Osteocyte (in vitro differentiated cells): ENCODE measurements around the gene PHIP. TPM values are rescaled to one million over a fixed set of nuclear protein-coding genes. Genes with fewer than 3 reads are reported as not detected.

Source experiments
- DNase-seq: peaks from one replicate; pipeline ENCODE4 v3.0.0; 2021; ENCODE audit warnings: mixed read lengths; ENCODE audit not compliant: unreplicated experiment; ENCODE audit errors: extremely low spot score
- H3K27ac Mint-ChIP-seq: one replicate; pipeline ENCODE4 v1.8.0; 2021; ENCODE audit warnings: mild to moderate bottlenecking, mixed read lengths; ENCODE audit not compliant: unreplicated experiment
- H3K27me3 Mint-ChIP-seq: one replicate; pipeline ENCODE4 v1.8.0; 2021; ENCODE audit warnings: mixed read lengths; ENCODE audit not compliant: unreplicated experiment
- H3K36me3 Mint-ChIP-seq: one replicate; pipeline ENCODE4 v1.8.0; 2021; ENCODE audit warnings: mixed read lengths; ENCODE audit not compliant: unreplicated experiment
- H3K4me1 Mint-ChIP-seq: one replicate; pipeline ENCODE4 v1.8.0; 2021; ENCODE audit warnings: mixed read lengths; ENCODE audit not compliant: unreplicated experiment
- H3K4me3 Mint-ChIP-seq: one replicate; pipeline ENCODE4 v1.8.0; 2021; ENCODE audit warnings: mild to moderate bottlenecking, moderate library complexity, mixed read lengths; ENCODE audit not compliant: unreplicated experiment
- H3K9me3 Mint-ChIP-seq: one replicate; pipeline ENCODE4 v1.8.0; 2021; ENCODE audit warnings: mixed read lengths; ENCODE audit not compliant: unreplicated experiment
- total RNA-seq: library from RNA; stranded (reverse); gene quantifications from 2 replicates; pipeline ENCODE4 v1.2.1, GENCODE V29; 2021
- TF ChIP-seq, protein P1 (sequence below): fragments of 200-600 bp; sonication (generic); IDR thresholded peaks from 2 replicates; pipeline ENCODE4 v1.5.0; 2021; ENCODE audit warnings: antibody characterized with exemption, mild to moderate bottlenecking, moderate library complexity

PHIP gene
- total RNA-seq, 1 donor from 2014 or later: 22.1 TPM

DNA sequence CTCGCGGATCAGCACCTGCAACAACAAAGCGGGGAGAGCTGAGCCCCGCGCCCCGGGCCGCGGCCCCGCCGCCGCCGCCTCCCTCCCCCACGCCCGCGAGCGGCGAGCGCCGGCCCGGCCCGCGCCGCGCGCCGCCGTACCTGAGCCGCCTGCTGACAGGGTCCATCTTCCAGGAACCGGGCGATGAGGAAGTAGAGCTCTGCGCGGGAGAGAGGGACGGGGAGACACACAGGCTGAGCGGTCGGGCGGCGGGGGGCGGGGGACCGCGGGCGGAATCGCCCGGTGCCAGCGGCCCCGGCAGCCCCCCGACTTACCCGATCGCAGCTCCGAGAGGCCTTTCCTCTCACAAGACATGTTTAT, 359 bp downstream of the PHIP start:
- DNase-seq: no peak
- Mint-ChIP-seq H3K27me3 (peaks cover 12% of the 10 kb centered on the region), H3K36me3 (no peaks in the 10 kb centered on the region), H3K9me3 (no peaks in the 10 kb centered on the region), H3K4me3 (peak overlapping the region; percentile 92), H3K4me1 (peaks cover 45% of the 10 kb centered on the region), H3K27ac (peak overlapping the region; percentile 97)
- TF ChIP-seq, protein P1, sequence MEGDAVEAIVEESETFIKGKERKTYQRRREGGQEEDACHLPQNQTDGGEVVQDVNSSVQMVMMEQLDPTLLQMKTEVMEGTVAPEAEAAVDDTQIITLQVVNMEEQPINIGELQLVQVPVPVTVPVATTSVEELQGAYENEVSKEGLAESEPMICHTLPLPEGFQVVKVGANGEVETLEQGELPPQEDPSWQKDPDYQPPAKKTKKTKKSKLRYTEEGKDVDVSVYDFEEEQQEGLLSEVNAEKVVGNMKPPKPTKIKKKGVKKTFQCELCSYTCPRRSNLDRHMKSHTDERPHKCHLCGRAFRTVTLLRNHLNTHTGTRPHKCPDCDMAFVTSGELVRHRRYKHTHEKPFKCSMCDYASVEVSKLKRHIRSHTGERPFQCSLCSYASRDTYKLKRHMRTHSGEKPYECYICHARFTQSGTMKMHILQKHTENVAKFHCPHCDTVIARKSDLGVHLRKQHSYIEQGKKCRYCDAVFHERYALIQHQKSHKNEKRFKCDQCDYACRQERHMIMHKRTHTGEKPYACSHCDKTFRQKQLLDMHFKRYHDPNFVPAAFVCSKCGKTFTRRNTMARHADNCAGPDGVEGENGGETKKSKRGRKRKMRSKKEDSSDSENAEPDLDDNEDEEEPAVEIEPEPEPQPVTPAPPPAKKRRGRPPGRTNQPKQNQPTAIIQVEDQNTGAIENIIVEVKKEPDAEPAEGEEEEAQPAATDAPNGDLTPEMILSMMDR: no peak

GRCh38 chr6:79076782-79077641, 1.0 kb downstream of the PHIP start:
- peaks cover 7% of the 10 kb centered on the region for H3K27me3 Mint-ChIP-seq
- H3K4me1 Mint-ChIP-seq: peaks cover 46% of the 10 kb centered on the region

GRCh38 chr6:79076160-79076559, 1.9 kb downstream of the PHIP start:
- H3K27ac Mint-ChIP-seq: peak overlapping the region; percentile 93
- TF ChIP-seq, protein P1: no peak
- peaks cover 53% of the 10 kb centered on the region for H3K4me1 Mint-ChIP-seq
- DNase-seq: no peak
- peak overlapping the region; percentile 83 for H3K4me3 Mint-ChIP-seq
- H3K36me3 Mint-ChIP-seq: peaks cover 2% of the 10 kb centered on the region
- no peaks in the 10 kb centered on the region for H3K9me3 Mint-ChIP-seq
- H3K27me3 Mint-ChIP-seq: no peaks in the 10 kb centered on the region

More at GRCh38 chr6:79076782-79077641, 1.0 kb downstream of the PHIP start:
- Mint-ChIP-seq H3K4me3 (peak overlapping the region; percentile 83), H3K36me3 (peaks cover 1% of the 10 kb centered on the region), H3K27ac (peak overlapping the region; percentile 93), H3K9me3 (no peaks in the 10 kb centered on the region)
- peak; percentile 96 for DNase-seq
- TF ChIP-seq, protein P1: no peak

GRCh38 chr6:79073888-79074287, 4.2 kb downstream of the PHIP start:
- H3K4me3 Mint-ChIP-seq: no peak overlapping the region
- no peaks in the 10 kb centered on the region for H3K9me3 Mint-ChIP-seq
- peaks cover 55% of the 10 kb centered on the region for H3K4me1 Mint-ChIP-seq

DNA sequence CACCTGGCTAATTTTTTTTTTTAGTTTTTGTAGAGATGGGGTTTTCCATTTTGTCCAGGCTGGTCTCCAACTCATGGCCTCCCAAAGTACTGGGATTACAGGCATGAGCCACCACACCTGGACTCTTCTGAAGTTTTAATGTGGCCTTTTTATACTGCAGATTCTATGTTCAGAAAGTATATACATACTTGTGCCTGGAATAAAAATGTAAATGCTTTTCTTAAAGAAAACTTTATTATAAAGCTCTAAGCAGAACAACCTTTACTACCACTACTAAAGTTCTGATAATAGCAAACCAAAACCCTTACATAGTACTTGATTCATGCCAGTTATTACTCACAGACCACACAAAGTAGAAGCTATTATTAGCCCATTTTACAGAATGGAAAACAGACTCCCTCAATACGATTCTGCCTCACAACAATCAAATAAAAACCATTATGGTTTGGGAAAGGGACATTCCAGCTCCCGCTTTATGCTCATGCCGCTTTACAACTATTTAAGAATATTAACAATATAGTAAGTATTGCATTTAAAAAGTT, 5.3 kb downstream of the PHIP start:
- no peak overlapping the region for H3K4me3 Mint-ChIP-seq
- DNase-seq: no peak
- H3K36me3 Mint-ChIP-seq: peaks cover 6% of the 10 kb centered on the region
- TF ChIP-seq, protein P1: no peak
- H3K9me3 Mint-ChIP-seq: no peaks in the 10 kb centered on the region
- peaks cover 52% of the 10 kb centered on the region for H3K4me1 Mint-ChIP-seq
- no peak overlapping the region for H3K27ac Mint-ChIP-seq
- H3K27me3 Mint-ChIP-seq: no peaks in the 10 kb centered on the region

More at GRCh38 chr6:79073888-79074287, 4.2 kb downstream of the PHIP start:
- H3K36me3 Mint-ChIP-seq: peaks cover 2% of the 10 kb centered on the region
- no peak for DNase-seq
- TF ChIP-seq, protein P1: no peak
- H3K27me3 Mint-ChIP-seq: no peaks in the 10 kb centered on the region
- no peak overlapping the region for H3K27ac Mint-ChIP-seq
